NCI-H2196 (cell line): Measurements from ENCODE around the gene ZFHX3.

ENCODE experiments used
- DNase-seq: peaks from one replicate; lab custom pipeline; 2025; ENCODE audit not compliant: unreplicated experiment; lab: John Stamatoyannopoulos, UW

ZFHX3 gene

DNA sequence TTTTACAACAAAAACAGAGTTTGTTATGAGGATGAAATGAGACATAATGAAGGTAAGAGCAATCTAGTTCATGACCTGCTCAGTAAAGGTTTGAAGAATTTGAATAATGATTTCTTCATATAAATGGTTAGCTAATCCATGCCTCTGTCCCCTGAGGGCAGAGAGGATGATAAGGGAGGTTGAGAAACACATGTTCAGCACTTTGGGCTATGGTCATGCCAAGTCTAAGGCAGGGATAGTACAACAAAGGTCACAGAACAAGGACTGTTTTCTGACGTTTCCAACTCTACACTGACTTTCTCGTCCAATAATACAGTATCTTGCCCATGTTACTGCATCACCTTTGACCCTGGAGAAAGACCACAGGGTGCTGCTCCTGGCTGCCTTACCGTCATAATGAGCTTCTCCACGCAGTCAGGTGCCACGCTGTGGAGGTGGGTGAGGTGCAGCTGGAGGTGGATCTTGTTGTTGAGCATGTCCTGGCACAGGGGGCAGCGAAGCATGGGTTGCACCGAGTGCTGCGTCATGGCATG lies 236.7 kb downstream of the ZFHX3 start:
- DNase-seq = no peak

DNA sequence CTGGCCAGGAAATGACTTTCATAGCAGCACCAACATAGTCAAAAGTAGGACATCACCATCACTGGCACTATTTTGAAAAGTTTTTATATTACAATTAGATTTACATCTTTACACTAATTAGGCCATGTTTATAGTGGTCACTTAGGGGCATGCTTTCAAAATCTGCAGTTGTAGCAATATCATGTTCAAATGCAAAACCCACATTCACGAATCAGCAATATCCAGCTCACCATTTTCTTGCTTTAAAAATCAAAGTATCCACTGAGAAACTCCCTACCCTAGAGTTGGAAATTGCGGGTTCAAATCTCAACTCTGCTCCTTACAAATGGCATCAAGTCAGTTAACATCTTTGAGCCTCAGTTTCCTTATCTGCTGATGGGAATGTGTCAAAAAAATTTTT lies 237.4 kb downstream of the ZFHX3 start:
- DNase-seq = no peak

DNA sequence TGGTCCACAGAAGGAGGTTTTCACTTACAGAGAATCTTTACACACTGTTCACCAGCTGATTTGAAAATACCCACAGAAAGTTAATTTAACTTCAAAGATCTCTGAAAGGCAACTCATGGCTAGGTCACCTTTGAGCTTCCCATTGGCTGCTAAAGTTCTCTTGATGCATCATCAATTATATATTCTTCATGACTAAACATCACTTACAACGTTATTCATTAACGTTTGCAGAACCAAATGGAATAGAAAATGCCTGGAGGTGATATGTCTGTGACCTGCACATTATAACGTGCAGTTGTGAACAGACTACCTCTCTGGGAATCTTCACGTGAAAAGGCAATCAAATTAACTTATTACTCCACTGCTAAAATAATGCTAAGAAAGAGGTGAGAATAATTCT lies 238.5 kb downstream of the ZFHX3 start:
- no peak for DNase-seq

DNA sequence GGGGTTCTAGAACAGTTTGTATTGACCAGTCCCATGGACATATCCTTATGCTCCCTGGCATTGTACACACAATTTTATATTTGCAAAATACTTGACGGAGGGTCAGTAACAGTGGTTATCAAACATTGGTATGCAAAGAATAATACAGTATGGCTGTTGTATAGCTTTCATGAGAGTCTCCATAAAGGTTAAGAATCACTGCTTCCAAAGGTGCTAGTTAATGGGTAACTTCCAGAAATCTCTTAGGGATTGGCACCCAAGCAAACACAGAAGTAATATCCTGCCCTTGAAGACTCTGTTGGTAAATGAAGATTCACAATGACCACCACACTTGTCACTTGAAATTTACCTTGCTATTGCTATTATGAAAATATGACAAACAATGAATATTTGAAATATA lies 239.2 kb downstream of the ZFHX3 start:
- DNase-seq = no peak

DNA sequence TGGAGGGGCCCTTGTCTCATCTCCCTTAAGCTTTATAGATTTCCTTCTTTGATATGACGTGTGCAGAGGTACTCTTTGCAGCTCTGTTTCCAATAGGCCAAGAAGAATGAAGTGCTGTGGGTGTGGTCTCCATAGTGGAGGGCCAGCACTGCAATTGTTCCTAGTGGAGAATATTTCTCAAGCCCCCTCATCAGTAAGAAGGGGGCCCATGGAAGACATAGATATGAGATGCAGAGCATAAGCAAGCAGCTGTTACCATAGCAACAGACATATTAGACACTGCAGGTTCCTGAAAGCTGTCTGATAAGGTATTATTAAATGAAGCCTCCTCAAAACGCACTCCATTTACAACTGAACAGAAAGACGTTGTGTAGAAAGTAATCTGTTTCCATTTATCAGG lies 240.7 kb downstream of the ZFHX3 start:
- DNase-seq = no peak

DNA sequence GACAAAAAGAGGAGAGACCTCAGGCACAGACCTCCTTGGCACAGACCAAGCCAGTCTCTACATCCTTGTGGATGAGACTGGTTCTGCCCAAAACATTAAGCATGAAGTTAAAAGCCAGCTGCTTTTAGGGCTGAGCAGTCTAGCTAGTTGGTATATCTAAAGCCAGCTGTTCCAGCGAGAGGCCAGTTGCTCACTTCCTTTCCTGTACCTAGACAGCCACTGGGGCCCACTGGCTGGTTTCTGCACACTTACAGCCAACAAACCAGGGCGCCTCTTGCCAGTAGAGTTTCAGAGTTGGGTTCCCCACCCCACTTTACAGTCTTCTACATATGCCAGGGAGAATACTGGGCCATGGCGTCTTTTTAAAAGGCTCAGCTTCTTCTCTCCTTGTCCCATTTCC lies 242.4 kb downstream of the ZFHX3 start:
- DNase-seq = no peak

DNA sequence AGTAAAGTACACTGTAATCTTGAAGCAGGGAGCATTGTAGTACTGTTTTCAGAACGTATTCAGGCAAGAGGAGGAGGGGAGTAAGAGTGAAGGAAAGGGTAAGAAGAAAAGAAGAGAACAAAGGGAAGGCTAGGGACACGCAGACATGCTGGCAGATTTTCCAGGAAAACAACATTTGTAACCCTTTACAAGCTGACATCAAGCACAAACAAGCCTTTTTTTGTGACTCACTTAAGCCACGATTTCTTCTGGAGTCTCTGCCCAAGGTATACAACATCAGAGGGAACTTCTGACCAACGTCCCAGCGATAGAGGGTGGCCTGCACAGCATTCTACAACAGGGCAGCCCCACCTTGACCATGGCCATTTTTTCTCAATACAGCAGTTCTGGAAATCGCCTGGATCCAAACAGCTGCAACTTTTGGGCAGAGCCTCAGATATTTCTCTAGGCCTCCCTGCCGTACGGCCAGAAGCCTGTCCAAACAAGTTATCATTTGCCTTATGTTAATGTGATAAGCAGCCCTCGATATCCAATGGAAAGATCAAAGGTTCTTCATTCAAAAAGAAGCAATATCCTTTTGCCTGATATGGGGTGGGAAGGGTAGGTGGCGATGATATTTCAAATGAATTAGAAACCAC lies 247.3 kb downstream of the ZFHX3 start:
- DNase-seq = no peak

DNA sequence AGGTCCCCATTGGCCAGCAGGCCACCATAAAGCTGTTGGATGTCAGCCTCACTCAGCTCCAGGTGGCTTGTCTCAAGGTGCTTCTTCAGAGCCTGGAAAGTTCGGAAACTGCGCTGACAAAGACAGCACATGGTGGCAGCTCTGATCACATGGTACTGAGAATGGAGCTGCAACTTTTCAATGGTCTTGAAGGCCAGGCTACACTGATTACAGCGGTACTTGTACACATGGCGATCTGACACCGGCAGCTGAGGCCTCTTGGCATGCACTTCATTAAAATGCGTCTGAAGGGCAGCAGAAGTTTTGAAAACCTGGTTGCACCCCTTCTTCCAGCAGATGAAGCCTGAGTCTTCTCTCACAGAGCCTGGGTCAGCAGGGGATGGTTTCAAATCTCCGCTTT lies 249.7 kb downstream of the ZFHX3 start:
- DNase-seq = no peak

DNA sequence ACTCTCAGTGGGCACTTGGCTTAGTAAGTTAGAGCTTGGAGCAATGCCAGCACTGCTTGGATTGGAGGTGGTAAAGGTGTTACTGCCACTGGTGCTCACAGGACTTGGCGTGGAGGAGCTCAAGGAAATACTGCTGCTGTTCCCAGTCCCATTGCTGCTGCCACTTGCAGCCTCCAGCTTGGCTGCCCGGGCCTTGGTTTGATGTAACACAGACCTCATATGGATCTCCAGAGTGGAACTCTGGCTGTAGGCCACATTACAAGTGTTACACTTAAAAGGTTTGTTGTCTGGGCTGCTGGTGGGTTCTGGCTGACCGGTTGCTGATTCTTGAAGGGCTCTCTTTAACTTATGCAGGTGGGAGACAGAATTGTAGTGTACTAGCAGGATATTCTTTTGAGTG lies 250.3 kb downstream of the ZFHX3 start:
- DNase-seq = peak; percentile 13

DNA sequence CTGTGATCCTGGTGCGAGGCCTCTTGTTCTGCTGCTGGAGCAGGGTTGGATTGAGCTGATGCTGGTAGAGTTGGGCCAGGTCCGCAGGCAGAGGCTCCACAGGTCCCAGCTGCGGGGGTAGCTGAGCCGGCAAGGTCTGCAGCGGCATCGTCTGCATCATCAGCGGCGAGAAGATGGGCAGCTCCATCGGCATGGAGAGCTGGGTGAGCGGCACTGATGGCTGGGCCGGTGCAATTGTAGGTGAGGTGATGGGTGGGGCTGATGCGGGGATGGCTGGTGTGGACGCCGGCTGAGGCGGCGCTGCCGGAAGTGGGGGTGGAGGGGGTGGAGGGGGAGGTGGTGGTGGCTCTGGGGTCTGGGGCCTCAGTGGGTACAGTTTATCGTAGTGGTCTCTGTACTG lies 251.7 kb downstream of the ZFHX3 start:
- no peak for DNase-seq

DNA sequence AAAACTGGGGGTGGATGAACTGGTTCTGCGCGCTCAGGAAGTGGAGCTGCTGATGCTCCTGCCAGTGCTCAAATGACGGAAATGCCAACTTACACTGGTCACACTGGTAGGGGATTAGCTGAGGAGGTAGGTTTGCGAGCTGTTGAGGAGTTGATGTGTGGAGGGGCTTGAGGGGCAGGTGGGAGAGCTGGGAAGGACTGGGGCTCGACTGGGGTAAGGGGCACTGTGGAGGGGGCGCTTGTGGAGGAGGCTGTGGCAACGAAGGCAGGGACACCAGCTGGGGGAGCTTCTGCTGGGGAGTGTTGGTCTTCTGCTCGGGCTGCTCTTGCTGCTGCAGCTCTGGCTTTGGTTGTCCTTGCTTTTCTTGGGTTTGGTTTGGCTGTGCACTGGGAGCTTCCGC lies 252.9 kb downstream of the ZFHX3 start:
- DNase-seq = no peak

DNA sequence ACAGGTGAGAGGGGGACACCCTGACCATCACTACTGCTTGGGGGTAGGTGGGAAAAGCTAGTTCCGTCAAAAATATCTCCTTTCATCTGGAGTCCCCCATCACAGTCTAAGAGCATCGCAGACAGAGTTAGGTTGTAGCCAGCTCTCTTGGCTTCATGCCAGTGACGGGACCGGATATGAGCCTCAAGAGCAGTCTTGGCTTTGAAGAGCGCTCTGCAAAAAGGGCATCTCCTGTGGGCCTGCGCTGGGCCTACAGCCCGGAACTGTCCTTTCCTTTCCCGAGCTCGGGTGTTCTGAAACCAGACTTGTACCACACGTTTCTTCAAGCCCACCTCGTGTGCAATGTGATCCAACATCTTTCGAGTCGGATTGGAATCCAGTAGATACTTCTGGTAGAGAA lies 253.6 kb downstream of the ZFHX3 start:
- no peak for DNase-seq

DNA sequence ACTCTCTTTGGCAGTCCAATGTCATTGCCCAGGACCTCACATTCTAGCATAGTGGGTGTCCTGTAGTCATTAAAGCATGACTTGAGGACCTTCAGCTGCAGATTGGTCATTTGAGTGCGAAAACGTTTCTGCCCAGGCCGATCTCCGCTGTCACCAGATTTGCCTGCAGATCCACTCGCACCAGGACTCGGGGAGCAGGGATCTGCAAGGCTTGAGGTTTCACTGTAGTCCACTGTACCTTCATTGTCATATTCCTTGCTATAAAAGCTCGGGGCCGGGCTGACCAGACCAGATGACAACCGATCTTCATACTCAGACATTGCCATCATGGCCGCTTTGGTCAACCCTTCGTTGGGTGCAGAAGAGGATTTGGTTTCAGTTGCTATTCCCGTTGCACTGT lies 254.2 kb downstream of the ZFHX3 start:
- no peak for DNase-seq

DNA sequence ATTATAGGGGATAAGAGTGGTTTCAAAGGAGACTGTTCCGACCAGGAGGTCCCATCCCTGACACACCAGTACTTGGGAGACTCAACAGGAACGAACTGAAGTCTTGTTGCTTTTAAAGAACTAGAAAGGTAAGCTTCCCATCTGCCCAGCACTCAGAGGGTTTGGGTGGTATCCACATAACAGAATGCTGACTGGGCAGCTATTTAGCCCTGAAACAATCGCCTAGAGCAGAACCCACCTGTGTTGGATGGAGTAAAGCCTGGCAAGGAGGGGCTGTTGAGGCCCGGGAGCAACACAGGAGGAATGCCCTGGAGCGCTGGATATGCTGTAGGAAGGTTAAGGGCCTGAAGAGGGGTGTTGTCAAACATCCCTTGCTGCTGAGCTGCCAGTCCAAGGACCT lies 254.9 kb downstream of the ZFHX3 start:
- DNase-seq = no peak

DNA sequence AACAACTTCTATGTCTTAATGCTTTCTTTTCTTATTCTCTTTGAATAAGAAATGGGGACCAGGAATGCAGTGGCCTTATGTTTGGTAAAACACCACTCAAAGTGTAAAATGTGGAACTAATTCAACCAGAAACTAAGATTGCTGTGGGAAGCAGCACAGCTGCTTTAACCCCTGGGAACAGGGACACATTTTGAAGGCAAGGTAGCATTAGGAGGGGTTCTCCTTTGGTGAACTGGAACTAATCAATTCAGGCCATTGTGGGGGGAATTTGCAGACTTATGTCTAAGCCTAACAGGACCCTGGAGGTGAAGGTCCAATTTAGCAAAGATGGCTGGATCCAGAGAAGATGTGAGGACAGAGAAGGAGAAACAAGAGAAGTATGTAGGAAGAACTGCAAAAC lies 256.1 kb downstream of the ZFHX3 start:
- no peak for DNase-seq

DNA sequence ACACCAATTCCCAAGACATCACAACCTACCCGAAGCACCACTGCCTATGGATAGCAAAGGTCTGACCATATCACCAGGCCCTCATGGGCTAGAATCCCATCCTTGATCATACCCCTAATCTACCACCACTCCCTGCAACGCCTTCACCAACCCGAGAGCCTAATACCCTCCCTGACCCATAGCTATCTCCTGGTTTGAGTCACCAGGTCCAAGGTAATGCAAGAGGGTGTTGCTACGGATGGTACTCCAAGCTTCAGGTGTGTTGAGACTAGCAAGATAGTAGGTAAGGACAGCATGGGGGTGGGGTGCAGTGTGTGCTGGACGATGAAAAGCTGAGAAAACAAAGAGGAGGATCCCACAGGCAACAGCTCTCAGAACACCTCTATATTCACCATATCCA lies 258.0 kb downstream of the ZFHX3 start:
- DNase-seq = no peak

DNA sequence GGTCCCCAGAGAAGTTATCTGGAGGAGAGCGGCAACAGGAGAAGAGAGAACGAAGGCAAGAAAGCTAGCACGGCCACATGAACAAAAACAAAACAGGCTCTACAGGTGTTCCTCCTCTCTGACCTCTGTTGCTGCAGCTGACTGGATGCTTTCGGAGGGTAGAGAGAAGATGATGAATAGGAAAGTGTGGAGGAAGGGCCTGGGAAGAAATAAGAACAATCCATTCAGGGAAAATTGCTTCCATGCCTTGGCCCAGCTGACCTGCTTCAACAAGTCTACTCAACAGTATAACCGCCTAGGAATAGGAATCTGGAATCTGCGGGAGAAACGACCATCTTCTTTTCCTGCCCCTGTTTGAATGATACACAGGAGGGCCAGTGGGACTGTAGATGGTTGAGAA lies 258.5 kb downstream of the ZFHX3 start:
- no peak for DNase-seq

DNA sequence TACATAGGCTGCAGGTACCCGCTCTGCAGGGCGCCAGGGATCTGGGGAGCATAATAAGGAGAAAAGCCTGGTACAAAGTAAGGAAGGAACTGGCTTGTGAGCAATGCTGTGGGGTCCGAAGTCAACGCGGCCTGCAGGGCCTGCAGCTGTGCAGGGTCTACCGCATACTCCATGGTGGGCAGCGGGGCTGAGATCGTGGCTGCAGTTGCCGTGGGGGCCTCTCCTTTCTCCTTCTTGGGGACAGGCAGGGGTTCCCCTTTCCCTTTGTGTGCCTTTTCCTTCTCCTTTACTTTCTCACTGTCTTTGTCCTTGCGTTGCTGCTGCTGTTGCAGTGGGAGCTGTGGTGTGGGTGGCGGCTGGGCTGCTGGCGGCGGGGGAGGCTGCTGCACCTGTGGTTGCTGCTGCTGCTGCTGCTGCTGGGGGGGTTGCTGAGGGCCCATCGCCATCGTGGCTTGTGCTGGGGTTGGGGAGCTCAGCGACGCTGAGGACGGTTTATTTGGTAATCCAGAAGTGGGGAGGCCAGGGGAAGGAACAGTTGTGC lies 259.6 kb downstream of the ZFHX3 start:
- no peak for DNase-seq

DNA sequence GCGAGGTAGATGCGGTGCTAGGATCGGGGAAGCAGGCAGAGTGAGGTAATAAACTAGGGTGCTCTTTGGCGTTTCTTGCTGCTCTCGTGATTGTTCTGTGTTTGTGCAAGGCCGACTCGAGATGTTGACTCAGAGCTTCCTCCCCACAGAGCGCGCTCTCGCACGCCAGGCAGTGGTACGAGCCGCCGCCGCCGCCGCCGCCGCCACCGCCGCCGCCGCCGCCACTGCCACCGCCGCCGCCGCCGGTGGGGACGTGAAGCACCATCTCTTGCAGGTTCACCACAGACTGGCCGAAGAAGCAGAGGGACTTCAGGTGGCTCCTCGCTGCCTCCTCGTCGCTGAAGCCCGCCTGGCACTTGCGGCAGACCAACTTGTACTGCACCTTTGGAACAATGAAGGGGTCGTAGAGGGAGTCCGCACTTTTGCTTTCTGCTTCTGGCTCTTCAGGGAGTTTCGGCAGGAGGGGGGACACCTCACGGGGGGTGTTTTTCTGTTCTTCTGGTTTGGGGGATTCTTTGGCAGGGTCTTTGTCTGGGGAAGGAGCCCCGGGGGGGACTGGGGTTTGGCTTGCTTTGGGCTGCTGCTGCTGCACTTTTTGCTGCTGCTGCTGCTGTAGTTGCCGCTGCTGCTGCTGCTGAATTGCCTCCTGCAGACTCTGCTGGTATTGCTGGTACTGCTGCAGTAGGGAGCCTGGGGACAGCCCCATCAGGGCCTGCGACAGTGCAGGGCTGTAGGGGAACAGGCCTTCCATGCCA lies 260.2 kb downstream of the ZFHX3 start:
- no peak for DNase-seq

DNA sequence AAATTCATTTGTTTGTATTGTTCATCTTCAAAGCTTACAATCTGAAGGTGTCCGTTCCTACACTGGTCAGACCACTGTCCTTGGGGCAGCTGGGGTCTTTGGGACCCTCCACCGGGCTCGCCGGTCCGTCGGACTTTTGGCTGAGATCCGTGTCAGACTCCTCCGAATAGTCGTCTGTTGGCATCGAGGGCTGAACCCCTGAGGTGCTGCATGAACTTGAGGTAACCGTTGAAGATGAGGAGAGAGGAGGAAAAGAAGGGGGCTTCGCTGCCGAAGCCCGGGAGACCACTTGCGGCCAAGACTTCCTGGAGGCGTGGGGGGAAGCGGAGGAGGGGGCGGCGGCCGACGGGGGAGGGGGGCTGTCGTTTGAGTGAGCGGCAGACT lies 260.8 kb downstream of the ZFHX3 start:
- DNase-seq = no peak

DNA sequence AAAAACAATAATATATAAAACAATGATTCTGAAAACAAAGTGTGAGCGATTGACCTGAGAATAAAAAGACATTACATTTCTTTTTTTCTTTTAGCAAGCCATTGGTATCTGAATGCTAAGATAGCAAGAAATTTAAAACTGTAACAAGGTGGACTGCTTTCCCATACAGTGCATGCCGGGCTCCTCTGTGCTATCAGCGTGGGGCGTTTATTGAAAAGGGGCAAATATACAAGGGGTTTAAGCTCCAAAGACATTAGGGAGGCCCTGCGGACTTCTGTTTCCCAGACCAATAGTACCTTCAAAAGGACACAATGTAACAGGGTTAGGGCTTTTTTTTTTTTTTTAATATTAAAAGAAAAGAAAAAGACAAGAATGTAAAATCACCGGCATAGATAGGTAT lies 261.3 kb downstream of the ZFHX3 start:
- no peak for DNase-seq

DNA sequence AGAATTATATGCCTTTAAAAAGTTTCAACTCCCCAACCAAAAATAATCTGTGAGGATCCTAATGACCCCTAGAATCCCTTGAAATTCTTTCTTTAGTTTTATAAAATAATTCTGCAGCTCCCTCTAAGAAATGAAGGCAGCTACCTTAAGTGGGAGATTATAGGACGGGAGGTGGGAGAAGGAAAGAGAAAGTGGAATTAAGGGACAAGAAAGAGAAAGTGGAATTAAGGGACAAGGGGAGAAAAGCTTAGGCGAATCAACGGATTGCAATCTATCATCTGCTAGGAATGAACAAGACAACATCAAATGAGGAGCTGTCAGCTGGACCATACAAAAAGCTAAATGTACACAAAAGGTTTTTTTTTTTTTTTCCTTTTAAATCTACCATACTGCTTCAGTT lies 262.0 kb downstream of the ZFHX3 start:
- DNase-seq = no peak

DNA sequence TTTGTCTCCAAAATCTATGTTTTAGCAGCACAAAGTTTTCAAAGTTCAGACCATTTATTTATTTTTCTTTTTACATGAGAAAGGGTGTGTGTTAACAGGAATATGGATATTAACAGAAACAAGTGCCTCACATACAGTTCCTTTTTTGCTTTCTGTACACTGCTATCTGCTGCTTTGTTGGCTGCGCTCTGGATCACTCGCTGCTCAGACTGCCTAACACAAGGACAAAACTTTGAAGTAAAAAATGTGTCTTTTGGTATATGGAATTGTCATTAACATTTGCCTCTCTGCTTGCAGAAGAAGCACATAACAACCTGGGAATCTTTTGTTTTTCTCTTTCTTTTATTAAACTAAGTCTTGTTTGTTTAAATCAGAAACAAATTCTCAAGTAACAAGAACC lies 262.8 kb downstream of the ZFHX3 start:
- DNase-seq = no peak
